Measurements from ENCODE around the gene MLH1. TPM values are rescaled to one million over a fixed set of nuclear protein-coding genes. Genes with fewer than 3 reads are reported as not detected.
"Not testable (repeated sequence)": the region's sequence is repeated elsewhere in the genome, so short reads cannot be mapped to it uniquely, and the experiment has no call there.

MLH1 gene
- total and polyA plus RNA-seq, 7 donors: 9.0 to 60.3 (median 27.2) TPM

- no peaks in the 10 kb centered on the region for H3K27me3 ChIP-seq
- H3K4me3 ChIP-seq: peak overlapping the region; percentile 45 to 85 (median 76)
- H3K27ac ChIP-seq: peak overlapping the region in 3 of 4 donors; percentile 70 to 80 (median 77)
- peaks cover 0 to 12% (median 6%) of the 10 kb centered on the region in 4 donors for H3K9me3 ChIP-seq
- intact Hi-C loops (cut with DNase I): no loop called here
- peaks cover 0 to 34% (median 10%) of the 10 kb centered on the region in 4 donors for H3K4me1 ChIP-seq
- no peak for TF ChIP-seq POLR2A (IDR thresholded peaks at IDR 0.05)
- TF ChIP-seq, protein P1, sequence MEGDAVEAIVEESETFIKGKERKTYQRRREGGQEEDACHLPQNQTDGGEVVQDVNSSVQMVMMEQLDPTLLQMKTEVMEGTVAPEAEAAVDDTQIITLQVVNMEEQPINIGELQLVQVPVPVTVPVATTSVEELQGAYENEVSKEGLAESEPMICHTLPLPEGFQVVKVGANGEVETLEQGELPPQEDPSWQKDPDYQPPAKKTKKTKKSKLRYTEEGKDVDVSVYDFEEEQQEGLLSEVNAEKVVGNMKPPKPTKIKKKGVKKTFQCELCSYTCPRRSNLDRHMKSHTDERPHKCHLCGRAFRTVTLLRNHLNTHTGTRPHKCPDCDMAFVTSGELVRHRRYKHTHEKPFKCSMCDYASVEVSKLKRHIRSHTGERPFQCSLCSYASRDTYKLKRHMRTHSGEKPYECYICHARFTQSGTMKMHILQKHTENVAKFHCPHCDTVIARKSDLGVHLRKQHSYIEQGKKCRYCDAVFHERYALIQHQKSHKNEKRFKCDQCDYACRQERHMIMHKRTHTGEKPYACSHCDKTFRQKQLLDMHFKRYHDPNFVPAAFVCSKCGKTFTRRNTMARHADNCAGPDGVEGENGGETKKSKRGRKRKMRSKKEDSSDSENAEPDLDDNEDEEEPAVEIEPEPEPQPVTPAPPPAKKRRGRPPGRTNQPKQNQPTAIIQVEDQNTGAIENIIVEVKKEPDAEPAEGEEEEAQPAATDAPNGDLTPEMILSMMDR (IDR thresholded peaks at IDR 0.05): no peak
- no peak for TF ChIP-seq POLR2AphosphoS5 (IDR thresholded peaks at IDR 0.05)
- no peak for TF ChIP-seq EP300 (IDR thresholded peaks at IDR 0.05)
- H3K36me3 ChIP-seq: no peaks in the 10 kb centered on the region
- WGBS, 2 donors: 86 to 88% methylated on average over 28 of the region's 28 CpGs
- DNase-seq: no peak
Measured at GRCh38 chr3:36945333-36945980, 47.9 kb upstream of the MLH1 start.

GRCh38 chr3:36947814-36948213 is 45.5 kb upstream of the MLH1 start:
- H3K4me3 ChIP-seq; H3K27me3 ChIP-seq; H3K27ac ChIP-seq; H3K36me3 ChIP-seq; intact Hi-C loops (cut with DNase I); DNase-seq: not testable (repeated sequence)
- peaks cover 0 to 12% (median 6%) of the 10 kb centered on the region in 4 donors for H3K9me3 ChIP-seq
- WGBS, 2 donors: 88 to 97% methylated on average over 5 of the region's 5 CpGs
- peaks cover 0 to 20% (median 10%) of the 10 kb centered on the region in 4 donors for H3K4me1 ChIP-seq

GRCh38 chr3:36954452-36955134 is 38.7 kb upstream of the MLH1 start:
- Histone ChIP-seq H3K36me3 (no peaks in the 10 kb centered on the region), H3K4me1 (peaks cover 0 to 11% (median 4%) of the 10 kb centered on the region in 4 donors), H3K4me3 (no peak overlapping the region), H3K27ac (no peak overlapping the region), H3K9me3 (no peaks in the 10 kb centered on the region), H3K27me3 (no peaks in the 10 kb centered on the region)
- intact Hi-C loops (cut with DNase I): loop anchor here (5.0 kb wide), 1 partner anchor 47 kb away; no protein-coding TSS in a partner anchor
- TF ChIP-seq, protein P1 (IDR thresholded peaks at IDR 0.05): no peak
- TF ChIP-seq EP300 (IDR thresholded peaks at IDR 0.05): no peak
- TF ChIP-seq POLR2AphosphoS5 (IDR thresholded peaks at IDR 0.05): no peak
- TF ChIP-seq POLR2A (IDR thresholded peaks at IDR 0.05): no peak
- DNase-seq: no peak

DNA sequence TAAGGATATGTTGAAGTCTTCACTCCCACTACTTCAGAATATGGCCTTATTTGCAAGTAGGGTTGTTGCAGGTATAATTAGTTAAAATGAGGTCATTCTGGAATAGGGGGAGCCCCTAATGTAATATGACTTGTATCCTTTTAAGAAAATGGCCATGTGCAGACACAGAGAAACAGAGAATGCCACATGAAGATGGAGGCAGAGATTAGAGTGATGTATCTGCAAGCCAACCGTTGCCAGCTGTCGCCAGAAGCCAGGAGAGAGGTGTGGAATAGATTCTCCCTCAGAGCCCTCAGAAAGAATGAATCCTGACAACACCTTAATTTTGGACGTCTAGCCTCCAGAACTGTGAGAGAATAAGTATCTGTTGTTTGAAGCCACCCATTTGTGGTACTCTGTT is 37.2 kb upstream of the MLH1 start:
- no peak for DNase-seq
- TF ChIP-seq POLR2AphosphoS5 (IDR thresholded peaks at IDR 0.05) (no peak), POLR2A (IDR thresholded peaks at IDR 0.05) (no peak), EP300 (IDR thresholded peaks at IDR 0.05) (no peak)
- TF ChIP-seq, protein P1 (IDR thresholded peaks at IDR 0.05): no peak
- 91 to 93% methylated on average over 3 of the region's 3 CpGs for WGBS, 2 donors
- no peak overlapping the region for H3K4me3 ChIP-seq
- H3K36me3 ChIP-seq: no peaks in the 10 kb centered on the region
- H3K27me3 ChIP-seq: no peaks in the 10 kb centered on the region
- intact Hi-C loops (cut with DNase I): loop anchor here (5.0 kb wide), 1 partner anchor 49 kb away; no protein-coding TSS in a partner anchor
- H3K27ac ChIP-seq: no peak overlapping the region
- no peaks in the 10 kb centered on the region for H3K9me3 ChIP-seq
- H3K4me1 ChIP-seq: peaks cover 0 to 11% (median 4%) of the 10 kb centered on the region in 4 donors

DNA sequence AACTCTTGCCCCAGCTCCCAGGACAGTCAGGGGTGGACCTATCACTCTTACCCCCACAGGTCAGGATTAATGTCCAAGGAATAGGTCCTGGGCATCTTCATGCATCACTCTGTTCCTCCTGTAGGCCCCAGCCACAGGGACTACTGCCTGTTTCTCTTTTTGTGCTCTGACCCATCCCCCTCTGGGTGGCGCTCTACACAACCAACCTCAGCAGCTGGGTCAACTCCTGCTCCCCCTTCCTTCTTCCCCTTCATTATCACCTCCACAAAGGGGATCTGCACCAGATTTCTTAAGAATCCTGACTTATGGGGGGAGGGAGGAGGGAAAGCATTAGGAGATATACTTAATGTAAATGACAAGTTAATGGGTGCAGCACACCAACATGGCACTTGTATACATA is 36.3 kb upstream of the MLH1 start:
- Histone ChIP-seq H3K27ac (no peak overlapping the region), H3K27me3 (no peaks in the 10 kb centered on the region), H3K9me3 (no peaks in the 10 kb centered on the region), H3K4me1 (peaks cover 0 to 11% (median 4%) of the 10 kb centered on the region in 4 donors), H3K36me3 (no peaks in the 10 kb centered on the region), H3K4me3 (no peak overlapping the region)
- no peak for TF ChIP-seq POLR2AphosphoS5 (IDR thresholded peaks at IDR 0.05)
- TF ChIP-seq EP300 (IDR thresholded peaks at IDR 0.05): no peak
- TF ChIP-seq, protein P1 (IDR thresholded peaks at IDR 0.05): no peak
- no peak for TF ChIP-seq POLR2A (IDR thresholded peaks at IDR 0.05)
- intact Hi-C loops (cut with DNase I): loop anchor here (5.0 kb wide), 1 partner anchor 50 kb away; no protein-coding TSS in a partner anchor
- 95 to 96% methylated on average over 1 of the region's 1 CpG for WGBS, 2 donors
- no peak for DNase-seq

Measured in sigmoid colon (tissue), 7 donors.